ENCODE data around the gene PDE4D. TPM values are rescaled to one million over a fixed set of nuclear protein-coding genes. Genes with fewer than 3 reads are reported as not detected.
A peak's percentile ranks its signal among the peaks of the same experiment; 100 is the strongest.
"Not testable (repeated sequence)": the region's sequence is repeated elsewhere in the genome, so short reads cannot be mapped to it uniquely, and the experiment has no call there.

PDE4D gene
- polyA plus RNA-seq, 6 donors from 2014 or later, result 4.1 to 20.0 (median 12.9) TPM

DNA sequence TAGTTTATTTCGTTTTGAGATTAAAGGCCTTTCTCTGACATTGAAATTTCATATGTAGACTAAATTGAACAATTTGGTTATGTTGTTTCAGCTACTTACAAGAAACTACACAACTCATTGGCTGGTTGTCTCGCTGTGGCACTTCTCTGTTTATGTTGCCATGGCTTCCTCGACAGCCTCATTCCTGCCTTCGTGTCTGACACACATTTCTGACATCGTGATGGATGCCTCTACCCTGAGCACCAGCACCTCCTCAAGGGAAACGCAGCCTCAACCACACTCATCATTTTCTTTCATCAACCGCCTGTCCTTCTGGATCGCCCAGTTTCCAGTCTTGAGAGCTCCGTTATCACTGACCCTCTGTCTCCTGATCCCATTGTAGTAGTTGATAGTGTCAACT lies 562.8 kb downstream of the PDE4D start:
- Mint-ChIP-seq H3K9me3 (no peaks in the 10 kb centered on the region), H3K27me3 (no peaks in the 10 kb centered on the region), H3K4me3 (no peak overlapping the region), H3K36me3 (no peaks in the 10 kb centered on the region), H3K27ac (no peak overlapping the region), H3K4me1 (no peaks in the 10 kb centered on the region)
- ATAC-seq (ENCODE audit: low read depth in 2 of 2), result no peak
- DNase-seq, result no peak

GRCh38 chr5:59328709-59329296 lies 564.7 kb downstream of the PDE4D start:
- ATAC-seq (ENCODE audit: low read depth in 2 of 2) (no peak), DNase-seq (no peak)
- Mint-ChIP-seq H3K4me3 (no peak overlapping the region), H3K27me3 (no peaks in the 10 kb centered on the region), H3K27ac (no peak overlapping the region), H3K36me3 (no peaks in the 10 kb centered on the region), H3K4me1 (no peaks in the 10 kb centered on the region), H3K9me3 (no peaks in the 10 kb centered on the region)

GRCh38 chr5:59327191-59327980 lies 566.1 kb downstream of the PDE4D start:
- no peak for ATAC-seq (ENCODE audit: low read depth in 2 of 2)
- Mint-ChIP-seq H3K4me3 (no peak overlapping the region), H3K27ac (peak overlapping the region in 1 of 6 donors; percentile 63), H3K27me3 (no peaks in the 10 kb centered on the region), H3K4me1 (no peaks in the 10 kb centered on the region), H3K9me3 (no peaks in the 10 kb centered on the region), H3K36me3 (no peaks in the 10 kb centered on the region)
- DNase-seq, result no peak

DNA sequence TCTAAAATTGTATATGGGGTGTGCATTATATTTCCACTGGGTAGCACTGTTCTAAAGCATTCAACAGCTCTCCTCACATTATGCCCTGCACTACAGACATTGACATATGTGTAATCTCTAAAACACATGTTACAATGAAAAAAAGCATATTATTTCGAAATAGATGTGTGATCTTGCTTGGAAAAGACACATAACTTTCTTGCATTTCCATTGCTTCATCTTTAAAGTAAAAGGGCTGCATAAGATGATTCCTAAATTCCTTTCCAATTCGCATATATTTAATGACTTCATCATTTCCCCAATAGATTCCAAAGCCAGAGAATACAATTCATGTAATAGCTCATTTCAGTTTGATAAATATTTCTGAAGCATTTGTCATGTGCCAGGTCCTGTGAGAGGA lies 566.9 kb downstream of the PDE4D start:
- Mint-ChIP-seq H3K36me3 (no peaks in the 10 kb centered on the region), H3K9me3 (no peaks in the 10 kb centered on the region)
- DNase-seq, result no peak

DNA sequence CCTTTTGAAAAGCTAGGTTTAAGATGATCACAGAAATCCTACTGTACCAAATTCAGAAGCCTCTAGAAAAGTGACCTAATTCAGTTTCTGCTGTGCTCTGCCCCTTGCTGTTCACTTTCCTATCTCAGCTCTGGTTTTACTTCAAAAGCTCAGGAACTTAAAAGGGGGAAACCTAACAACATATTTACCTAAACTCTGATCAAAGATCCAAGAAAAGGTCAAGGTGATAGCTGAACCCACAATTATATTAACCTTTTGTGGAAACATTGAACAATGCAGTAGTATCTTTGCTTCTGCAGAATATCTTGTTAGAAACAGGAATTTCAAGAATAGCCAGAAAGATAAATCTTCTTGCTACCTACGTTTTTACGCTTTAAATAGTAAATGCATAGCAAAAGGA lies 568.5 kb downstream of the PDE4D start:
- Mint-ChIP-seq H3K4me3 (no peak overlapping the region), H3K36me3 (no peaks in the 10 kb centered on the region), H3K27ac (no peak overlapping the region), H3K9me3 (no peaks in the 10 kb centered on the region), H3K4me1 (no peaks in the 10 kb centered on the region), H3K27me3 (no peaks in the 10 kb centered on the region)
- DNase-seq (no peak), ATAC-seq (ENCODE audit: low read depth in 2 of 2) (no peak)

More for the DNA sequence above, 566.9 kb downstream of the PDE4D start:
- H3K27ac Mint-ChIP-seq, result no peak overlapping the region
- H3K4me1 Mint-ChIP-seq, result no peaks in the 10 kb centered on the region
- no peaks in the 10 kb centered on the region for H3K27me3 Mint-ChIP-seq
- no peak for ATAC-seq (ENCODE audit: low read depth in 2 of 2)
- no peak overlapping the region for H3K4me3 Mint-ChIP-seq

DNA sequence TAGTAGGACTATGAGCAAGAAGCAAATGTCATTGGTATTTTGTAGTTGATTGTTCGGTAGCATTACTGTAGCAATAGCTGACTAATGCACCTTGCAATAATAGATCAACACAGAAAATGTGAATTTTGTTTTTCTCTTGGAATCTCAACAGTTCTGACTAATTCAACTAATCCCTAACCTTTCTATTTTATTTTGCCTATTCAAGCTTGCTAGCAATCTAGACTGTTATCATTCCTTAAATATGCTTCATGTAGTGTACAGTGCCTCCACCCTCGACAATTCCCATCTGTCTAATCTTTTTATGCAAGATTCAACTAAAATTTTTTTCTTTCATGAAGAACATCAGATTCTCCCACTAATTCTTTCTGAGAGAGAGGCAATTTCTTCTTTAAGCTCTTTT lies 570.6 kb downstream of the PDE4D start:
- Mint-ChIP-seq H3K4me3 (no peak overlapping the region), H3K27me3 (no peaks in the 10 kb centered on the region), H3K36me3 (no peaks in the 10 kb centered on the region), H3K9me3 (no peaks in the 10 kb centered on the region), H3K4me1 (no peaks in the 10 kb centered on the region), H3K27ac (no peak overlapping the region)
- no peak for DNase-seq
- no peak for ATAC-seq (ENCODE audit: low read depth in 2 of 2)

DNA sequence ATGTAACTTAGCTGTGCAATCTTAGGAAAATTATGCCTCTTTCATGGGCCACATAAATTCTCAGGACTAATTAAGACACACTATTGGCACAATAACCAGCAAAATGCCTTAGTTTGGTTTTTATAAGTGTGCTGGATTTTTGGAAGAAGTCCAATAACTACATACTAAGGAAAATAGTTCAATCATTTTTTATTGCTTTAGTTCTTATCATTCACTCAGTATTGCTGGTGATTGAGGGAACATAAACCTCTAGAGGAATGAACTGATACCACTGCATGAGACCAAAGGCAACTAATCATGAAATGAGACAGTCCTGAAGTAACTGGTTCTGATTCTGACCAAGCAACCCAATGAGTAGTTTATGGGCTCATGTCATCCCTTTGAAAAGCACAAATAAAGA lies 571.5 kb downstream of the PDE4D start:
- H3K9me3 Mint-ChIP-seq, result no peaks in the 10 kb centered on the region
- no peak overlapping the region for H3K4me3 Mint-ChIP-seq
- DNase-seq (no peak), ATAC-seq (ENCODE audit: low read depth in 2 of 2) (no peak)
- no peaks in the 10 kb centered on the region for H3K27me3 Mint-ChIP-seq
- H3K4me1 Mint-ChIP-seq, result no peaks in the 10 kb centered on the region
- no peaks in the 10 kb centered on the region for H3K36me3 Mint-ChIP-seq
- H3K27ac Mint-ChIP-seq, result no peak overlapping the region

- no peaks in the 10 kb centered on the region for H3K9me3 Mint-ChIP-seq
- ATAC-seq (ENCODE audit: low read depth in 2 of 2) (no peak), DNase-seq (no peak)
- H3K4me1 Mint-ChIP-seq, result no peaks in the 10 kb centered on the region
- no peaks in the 10 kb centered on the region for H3K36me3 Mint-ChIP-seq
- H3K4me3 Mint-ChIP-seq, result no peak overlapping the region
- H3K27me3 Mint-ChIP-seq, result no peaks in the 10 kb centered on the region
- no peak overlapping the region for H3K27ac Mint-ChIP-seq
Measured at GRCh38 chr5:59321642-59322041, 571.9 kb downstream of the PDE4D start.

DNA sequence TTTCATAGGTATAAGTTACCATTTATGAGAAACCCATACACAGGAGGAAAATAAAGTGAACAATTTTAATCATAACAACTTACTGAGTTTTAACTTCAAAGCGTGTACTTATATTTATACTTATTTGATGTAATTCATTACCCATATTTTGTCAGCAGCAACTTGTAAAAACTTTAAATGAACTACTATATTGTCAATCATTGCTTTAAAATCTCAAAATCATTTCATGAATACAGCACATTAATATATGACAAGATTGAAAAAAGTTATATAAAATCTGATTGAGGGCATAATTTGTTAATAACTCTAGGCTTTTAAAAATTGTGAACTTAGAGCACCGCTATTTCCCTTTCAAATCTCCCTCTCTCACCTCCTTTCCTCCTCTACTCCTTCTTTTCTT lies 573.1 kb downstream of the PDE4D start:
- H3K9me3 Mint-ChIP-seq, result no peaks in the 10 kb centered on the region
- no peaks in the 10 kb centered on the region for H3K4me1 Mint-ChIP-seq
- H3K4me3 Mint-ChIP-seq, result no peak overlapping the region
- peaks cover 0 to 7% of the 10 kb centered on the region in 2 donors for H3K36me3 Mint-ChIP-seq
- H3K27ac Mint-ChIP-seq, result peak overlapping the region in 1 of 6 donors; percentile 74
- H3K27me3 Mint-ChIP-seq, result no peaks in the 10 kb centered on the region
- ATAC-seq (ENCODE audit: low read depth in 2 of 2), result no peak
- DNase-seq, result no peak

DNA sequence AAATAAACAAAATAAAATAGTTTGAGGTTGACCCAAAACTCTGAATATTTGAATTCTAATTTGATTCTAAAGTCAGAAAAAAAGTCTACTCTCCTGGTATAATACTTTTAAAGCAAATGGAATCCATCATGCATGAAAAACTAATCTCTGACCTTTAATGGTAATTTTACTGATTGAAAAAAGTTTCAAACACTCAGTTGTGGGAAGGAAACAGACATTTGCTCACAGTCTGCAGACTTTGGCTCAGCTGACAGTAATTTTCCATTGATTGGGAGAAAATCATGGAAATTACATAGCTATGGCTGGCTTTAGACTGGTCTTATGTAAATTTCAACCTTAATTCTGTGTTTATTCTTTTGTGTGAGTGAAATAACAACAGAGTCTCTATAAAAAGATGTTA lies 574.3 kb downstream of the PDE4D start:
- Mint-ChIP-seq H3K4me1 (no peaks in the 10 kb centered on the region), H3K4me3 (no peak overlapping the region), H3K36me3 (peaks cover 0 to 7% of the 10 kb centered on the region in 2 donors), H3K27ac (no peak overlapping the region), H3K27me3 (no peaks in the 10 kb centered on the region), H3K9me3 (no peaks in the 10 kb centered on the region)
- no peak for ATAC-seq (ENCODE audit: low read depth in 2 of 2)
- DNase-seq, result no peak

GRCh38 chr5:59317774-59318205 lies 575.7 kb downstream of the PDE4D start:
- ATAC-seq (ENCODE audit: low read depth in 2 of 2) (no peak), DNase-seq (no peak)
- no peaks in the 10 kb centered on the region for H3K27me3 Mint-ChIP-seq
- H3K9me3 Mint-ChIP-seq, result no peaks in the 10 kb centered on the region
- H3K27ac Mint-ChIP-seq, result no peak overlapping the region
- no peaks in the 10 kb centered on the region for H3K4me1 Mint-ChIP-seq
- no peak overlapping the region for H3K4me3 Mint-ChIP-seq
- peaks cover 0 to 7% of the 10 kb centered on the region in 2 donors for H3K36me3 Mint-ChIP-seq

GRCh38 chr5:59317023-59317773 lies 576.3 kb downstream of the PDE4D start:
- Mint-ChIP-seq H3K4me1 (no peaks in the 10 kb centered on the region), H3K9me3 (no peaks in the 10 kb centered on the region), H3K4me3 (no peak overlapping the region), H3K27ac (no peak overlapping the region), H3K27me3 (no peaks in the 10 kb centered on the region), H3K36me3 (peaks cover 0 to 7% of the 10 kb centered on the region in 2 donors)
- ATAC-seq (ENCODE audit: low read depth in 2 of 2) (no peak), DNase-seq (no peak)

GRCh38 chr5:59312223-59312622 lies 581.3 kb downstream of the PDE4D start:
- no peaks in the 10 kb centered on the region for H3K4me1 Mint-ChIP-seq
- no peak overlapping the region for H3K4me3 Mint-ChIP-seq
- H3K27me3 Mint-ChIP-seq, result peaks cover 0 to 5% (median 0%) of the 10 kb centered on the region in 3 donors
- H3K9me3 Mint-ChIP-seq, result peaks cover 0 to 20% (median 9%) of the 10 kb centered on the region in 7 donors
- peaks cover 16 to 22% of the 10 kb centered on the region in 2 donors for H3K36me3 Mint-ChIP-seq
- ATAC-seq (ENCODE audit: low read depth in 2 of 2), result no peak
- DNase-seq, result no peak
- H3K27ac Mint-ChIP-seq, result no peak overlapping the region

- Mint-ChIP-seq H3K9me3 (peaks cover 8 to 24% (median 12%) of the 10 kb centered on the region in 7 donors), H3K36me3 (peaks cover 9 to 30% of the 10 kb centered on the region in 2 donors)
- not testable (repeated sequence) for H3K4me1 Mint-ChIP-seq; ATAC-seq (ENCODE audit: low read depth in 2 of 2); DNase-seq; H3K27me3 Mint-ChIP-seq; H3K4me3 Mint-ChIP-seq; H3K27ac Mint-ChIP-seq
Measured at GRCh38 chr5:59308685-59309084, 584.8 kb downstream of the PDE4D start.

Data from naive B cell (primary cell).